Amygdala (tissue), 56 donors: ENCODE data around the gene CEP128.

Experiments
- DNase-seq, 56 donors: peaks; one replicate each; lab custom pipeline; 2025; lab: John Stamatoyannopoulos, UW

Gene CEP128

DNA sequence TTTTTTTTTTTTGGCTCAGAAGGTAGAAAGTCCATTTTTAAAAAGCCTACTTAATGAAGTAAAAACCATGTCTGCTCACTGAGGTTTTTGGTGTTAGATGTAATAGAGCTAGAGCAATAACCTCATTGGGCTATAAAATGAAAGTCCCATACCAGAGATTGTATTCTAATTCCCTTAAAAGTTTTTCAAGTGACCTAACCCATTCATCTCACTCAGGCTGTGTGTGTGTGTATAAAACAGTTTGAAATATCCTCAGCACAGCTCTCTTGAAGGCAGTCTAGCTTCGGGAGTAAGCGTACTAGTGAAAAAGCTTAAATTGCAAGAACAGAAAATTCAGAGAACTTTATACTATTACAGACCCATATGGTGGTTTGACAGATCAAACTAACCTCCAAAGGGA, 313.8 kb downstream of the CEP128 start:
- DNase-seq: no peak

DNA sequence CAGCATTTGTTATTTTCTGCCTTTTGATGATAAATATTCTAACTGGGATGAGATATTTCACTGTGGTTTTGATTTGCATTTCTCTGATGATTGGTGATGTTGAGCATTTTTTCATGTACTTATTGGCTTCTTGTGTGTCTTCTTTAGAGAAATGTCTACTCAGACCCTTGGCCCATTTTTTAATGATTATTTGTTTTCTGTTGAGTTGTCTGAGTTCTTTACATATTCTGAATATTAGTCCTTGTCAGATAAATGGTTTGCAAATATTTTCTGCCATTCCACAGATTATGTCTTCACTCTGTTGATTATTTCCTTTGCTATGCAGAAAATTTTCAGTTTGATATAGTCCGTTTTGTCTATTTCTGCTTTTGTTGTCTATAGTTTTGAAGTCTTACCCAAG, 317.0 kb downstream of the CEP128 start:
- no peak for DNase-seq

DNA sequence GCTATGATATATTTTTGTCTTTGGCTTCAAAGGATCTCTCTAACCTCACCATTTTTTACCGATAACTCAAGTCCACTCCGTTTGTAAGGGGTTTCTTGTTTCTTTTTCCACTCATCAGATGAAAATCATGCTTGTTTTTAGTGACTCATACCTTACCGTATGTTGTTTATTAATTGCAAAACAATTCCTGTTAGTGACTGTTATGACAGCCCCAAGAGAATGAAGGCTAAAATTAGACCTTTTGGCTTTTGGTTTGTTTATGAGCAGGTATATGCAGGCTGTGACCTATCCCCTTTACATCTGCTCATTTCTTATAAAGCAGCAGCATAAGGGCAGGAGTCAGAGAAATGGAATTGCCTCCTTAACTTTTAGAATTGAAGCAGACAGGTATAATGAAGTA, 319.8 kb downstream of the CEP128 start:
- DNase-seq: no peak

DNA sequence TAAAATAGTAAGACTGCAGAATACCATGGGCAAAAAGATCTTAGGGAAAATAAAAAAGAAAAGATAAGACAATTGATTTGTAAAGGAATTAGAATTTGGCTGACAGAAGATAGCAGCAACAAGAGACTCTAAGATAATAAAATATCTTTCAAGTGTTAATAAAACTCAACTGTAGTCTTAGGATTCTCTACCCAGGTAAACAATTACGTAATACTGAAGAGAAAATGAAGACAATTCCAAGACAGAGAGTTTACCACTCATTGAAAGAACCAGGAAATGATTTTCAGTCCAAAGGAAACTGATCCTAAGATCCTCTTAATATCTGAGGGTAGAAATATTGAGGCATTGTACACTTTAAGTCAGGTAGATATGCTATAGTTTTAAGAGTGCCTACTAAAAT, 321.1 kb downstream of the CEP128 start:
- no peak for DNase-seq

DNA sequence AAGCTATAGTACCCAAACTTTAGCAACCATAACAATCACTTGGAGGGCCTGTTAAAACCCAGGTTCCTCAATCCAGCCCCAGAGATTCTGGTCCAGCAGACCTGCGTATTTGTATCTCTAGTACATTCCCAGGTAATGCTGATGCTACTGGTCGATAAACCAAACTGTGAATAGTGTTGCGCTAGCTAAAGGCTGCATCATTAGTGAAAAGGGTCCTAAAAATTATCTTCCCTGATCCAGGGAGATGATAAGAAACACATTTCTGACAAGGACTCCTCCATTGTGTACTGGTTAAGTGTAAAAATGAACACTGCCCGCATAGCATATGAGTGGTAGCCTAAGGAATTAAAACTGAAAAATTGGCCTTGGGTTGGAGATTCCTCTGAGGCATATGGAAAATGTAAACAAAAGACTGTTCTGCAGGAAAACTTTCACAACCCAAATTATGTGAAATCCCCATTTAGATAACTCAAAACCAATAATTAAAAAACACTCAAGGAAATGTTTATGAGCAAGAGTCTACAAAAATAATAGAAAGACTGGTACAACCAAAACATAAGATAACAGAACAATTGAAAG, 322.7 kb downstream of the CEP128 start:
- DNase-seq: no peak

DNA sequence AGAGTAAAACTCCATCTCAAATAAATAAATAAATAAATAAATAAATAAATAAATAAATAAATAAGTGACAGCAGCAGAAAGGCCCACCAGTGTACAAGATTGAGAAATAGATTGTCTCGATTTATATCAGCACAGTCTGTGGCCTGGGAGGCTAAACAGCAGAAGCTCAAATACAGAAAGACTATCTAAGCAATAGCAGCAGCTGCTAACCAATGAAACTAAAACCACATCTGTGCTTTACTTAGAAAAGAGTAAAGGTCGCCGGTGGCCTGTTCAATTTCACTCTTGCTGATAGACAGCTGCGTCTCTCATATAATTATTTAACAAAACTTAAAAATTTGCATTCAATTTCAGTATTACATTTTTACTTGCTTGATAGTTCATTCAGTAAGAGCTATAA, 325.7 kb downstream of the CEP128 start:
- no peak for DNase-seq

DNA sequence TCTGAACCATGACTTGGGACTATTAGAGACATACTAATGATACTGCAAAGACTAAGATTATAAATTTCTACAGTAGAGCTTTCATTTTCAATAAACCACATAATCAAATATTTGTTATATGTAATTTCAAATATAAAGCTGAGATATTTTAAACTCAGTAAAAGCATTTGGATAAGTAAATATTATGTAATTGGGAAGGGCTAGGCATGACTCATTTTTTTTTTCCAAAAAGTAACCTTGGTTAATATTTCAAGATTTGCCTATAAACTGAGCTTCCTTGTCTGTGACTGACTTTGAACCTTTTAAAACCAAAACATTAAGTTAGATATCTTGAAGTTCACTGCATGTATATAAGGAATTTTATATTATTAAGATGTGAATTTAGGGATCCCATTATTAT, 332.5 kb downstream of the CEP128 start:
- DNase-seq: no peak

DNA sequence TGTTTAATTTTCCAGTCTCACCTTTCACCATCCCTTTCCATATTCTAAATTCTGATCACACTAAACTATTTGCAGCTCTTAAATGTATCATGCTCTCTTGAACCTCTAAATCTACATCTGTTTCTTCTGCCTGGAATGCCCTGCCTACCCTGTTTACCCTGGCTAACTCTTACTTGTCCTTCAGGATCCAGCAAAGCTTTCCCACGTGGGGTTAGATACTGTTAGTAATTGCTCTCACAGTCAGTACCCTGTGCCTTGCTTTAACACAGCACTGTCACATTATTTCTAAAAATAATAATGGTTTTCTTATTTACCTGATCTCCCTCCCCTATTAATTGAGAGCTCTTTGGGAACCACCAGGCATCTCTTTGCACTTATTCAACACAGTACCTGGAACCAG, 333.0 kb downstream of the CEP128 start:
- DNase-seq: no peak

DNA sequence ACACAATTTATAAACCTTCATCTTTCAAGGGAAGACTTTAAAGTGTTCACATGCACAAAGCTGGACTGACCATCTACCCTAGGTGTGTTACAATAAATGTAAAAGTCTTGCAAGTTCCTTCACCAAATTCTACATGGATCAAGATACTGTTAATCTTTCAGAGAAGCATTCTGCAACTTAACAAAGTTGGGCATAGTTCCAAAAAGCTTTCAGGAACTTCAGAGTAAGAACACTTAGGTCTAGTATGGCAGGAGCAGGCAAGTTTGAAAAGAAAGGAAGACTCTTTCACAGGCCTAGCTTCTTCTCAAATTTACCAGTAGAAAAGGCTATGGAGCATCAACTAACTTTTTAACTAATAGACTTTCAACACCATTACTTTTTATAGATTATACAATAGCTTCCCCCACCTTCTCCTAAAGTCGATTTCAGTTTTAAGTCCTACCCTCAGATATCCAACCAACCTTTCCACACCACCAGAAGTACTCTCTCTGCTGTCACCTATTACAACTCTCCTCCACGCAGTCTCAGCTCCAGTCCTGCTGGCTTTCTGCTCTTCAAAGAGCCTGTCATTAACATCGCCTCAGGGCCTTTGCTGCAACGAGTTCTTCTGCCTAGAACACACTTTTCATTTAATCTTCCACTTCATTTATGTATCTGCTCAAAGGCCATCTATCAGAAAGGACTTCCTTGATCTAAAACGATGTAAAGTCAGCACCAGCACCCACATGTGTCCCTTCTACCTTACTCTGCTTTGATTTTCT, 333.9 kb downstream of the CEP128 start:
- no peak for DNase-seq

DNA sequence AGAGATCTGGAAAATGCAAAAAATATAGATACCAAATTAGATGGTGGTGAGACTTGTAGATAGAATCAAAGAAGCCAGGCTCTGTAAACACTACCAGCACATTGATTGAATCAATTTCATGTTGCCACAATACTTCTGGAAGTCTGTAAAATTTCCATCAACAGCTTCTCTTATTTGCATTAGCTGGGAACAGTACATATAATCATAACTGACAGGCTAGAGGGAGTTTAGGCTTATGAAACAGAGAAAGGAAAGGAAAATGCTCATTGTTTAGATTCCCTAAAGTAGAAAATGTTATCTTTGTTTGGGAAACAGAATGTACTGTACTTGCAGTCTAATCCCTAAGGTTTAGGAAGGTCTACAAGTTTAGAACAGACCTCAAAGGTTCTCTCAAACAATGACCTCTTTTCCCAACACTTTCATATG, 335.2 kb downstream of the CEP128 start:
- DNase-seq: no peak

DNA sequence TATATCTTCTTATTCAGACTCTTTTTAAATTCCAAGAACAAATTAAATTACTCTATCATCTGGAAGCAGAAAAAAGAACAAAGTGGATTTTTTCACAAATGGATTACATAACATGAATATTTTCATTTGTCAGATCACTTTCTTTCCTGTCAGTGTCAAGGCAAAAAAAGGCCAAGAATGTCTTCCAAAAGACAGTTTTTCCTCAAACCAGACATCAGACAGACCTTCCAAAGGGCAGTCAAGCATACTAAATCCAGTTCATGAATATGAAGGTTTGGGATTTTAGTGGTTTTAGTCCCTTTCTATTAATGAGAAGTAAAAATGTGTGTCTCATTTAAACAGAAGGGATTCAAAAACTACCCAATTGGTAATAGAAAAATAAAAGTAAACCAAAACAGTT, 336.0 kb downstream of the CEP128 start:
- no peak for DNase-seq

DNA sequence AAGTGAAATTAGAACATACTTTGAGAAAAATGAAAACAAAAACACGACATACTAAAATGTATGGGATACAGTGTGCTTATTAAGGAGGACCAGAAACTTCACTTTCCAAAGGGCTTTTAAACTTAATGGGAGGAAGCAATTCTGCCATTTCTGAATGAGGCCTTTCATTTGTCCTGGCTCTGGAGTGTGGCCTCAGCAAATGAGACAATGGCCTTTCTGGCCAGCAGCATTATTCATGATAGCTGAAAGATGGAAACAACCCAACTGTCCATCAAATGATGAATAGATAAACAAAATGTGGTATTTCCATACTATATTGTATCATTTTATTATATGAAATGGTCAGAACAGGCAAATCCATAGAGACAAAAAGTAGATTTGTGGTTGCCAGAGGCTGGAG, 338.6 kb downstream of the CEP128 start:
- DNase-seq: peak in 40 of 56 donors; percentile 2 to 74 (median 22)

DNA sequence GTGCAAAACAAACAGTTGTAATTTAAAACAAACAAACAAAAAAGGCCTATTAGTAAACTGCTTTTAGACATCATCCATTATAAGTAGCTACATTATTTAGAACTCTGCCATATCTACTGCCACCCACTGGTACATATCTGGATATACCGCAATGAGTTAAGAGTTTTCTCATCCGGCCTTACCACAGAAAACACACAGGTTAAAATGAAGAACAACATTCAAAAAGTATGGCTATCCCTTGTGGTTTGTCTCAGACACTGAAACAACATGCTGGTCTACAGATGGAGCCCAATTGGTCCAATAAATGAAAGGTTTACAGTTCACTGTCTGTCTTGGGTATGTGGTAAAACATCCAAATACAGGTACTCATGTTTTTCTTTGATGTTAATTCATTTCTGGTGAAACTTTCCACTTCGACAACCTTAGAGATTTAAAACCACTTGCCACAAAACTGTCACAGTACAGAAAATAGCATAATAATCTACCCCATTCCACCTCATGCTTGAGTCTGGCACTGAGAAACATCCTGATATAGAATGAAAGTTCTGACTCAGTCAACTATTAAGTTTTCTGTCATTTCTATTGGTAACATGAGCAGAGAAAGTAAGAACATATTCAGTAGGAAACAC, 354.3 kb downstream of the CEP128 start:
- DNase-seq: no peak

DNA sequence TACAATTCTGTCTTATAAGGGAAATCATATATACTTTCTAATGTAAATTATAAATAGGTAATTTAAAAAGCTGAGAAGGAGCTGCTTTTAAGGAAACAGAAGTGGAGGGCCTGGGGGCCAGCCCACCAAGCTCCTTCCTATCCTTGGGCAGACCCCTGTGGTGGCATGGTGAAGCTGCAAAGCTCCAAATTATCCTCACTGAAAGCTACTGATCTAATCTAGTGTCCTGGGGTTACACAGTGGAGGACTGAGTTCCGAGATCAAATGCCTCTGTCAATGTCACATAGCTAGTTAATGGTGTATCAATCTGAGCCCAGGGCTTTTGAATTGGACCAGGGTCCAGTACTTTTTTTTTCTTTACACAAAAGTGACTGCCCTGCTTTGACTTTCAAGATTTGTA, 355.4 kb downstream of the CEP128 start:
- DNase-seq: no peak

DNA sequence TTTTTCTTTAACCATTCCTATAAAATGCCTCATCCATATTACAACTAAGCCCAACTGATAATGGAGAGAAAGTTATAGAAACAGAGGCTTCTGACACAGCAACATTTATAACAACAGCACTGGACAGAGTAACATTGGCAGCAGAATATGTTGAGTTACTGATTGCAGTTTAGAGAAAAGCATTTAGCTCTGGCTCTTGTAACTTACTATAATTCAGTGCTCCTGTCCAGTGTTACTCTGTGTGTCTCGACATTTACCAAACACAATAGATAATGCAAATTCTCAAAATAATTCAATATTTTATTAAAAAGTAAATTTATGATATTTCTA, 356.1 kb downstream of the CEP128 start:
- no peak for DNase-seq

DNA sequence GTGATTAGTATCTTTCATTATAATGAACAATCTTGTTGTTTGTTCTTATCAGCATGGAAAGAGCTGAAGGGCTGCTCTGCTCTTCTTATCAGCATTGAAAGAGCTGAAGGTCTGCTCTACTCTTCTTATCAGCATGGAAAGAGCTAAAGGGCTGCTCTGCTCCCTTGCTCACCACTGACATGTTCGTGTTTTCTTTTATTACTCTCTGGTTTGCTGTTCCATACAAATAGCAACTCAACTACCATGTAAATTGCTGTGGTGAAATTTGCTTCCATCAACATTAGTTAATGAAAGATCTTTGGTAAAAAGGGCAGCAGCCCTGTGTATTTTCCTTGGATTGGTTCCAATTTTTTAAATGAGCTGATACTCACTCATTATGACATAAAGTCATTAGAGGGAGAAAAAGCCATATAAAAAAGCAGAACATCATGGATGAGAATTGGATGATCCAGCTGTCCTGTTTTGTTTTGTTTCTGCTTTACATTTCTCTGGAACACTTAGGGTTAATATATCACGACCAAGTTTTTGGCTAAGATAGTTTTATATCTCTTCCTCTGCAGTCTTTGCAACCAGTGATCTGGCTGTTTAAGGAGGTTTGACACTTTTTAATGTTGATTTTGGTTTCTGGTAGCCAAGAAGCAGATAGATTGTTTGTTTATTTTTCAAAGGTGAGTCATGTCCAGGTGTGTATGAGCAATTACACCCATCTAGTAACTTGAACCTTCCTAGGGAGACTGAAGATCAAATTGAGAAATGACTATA, 356.6 kb downstream of the CEP128 start:
- no peak for DNase-seq

DNA sequence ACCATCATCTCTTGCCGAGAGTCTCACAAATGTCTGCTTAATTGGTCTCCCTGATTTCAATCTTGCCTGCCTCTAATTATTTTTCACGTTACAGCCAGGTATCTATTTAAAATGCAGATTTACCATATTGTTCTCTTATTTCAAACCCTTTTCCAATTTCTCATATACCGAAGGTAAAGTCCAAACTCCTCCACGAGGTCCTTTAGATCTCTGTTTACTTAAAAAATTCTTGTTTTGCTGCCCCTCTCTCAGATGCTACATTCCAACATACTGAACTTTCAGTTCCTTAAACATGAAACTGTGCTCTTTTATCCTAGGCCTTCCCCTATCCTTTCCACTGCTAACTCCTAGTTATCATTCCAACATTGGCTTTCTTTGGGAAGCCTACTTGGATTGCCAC, 363.9 kb downstream of the CEP128 start:
- DNase-seq: no peak

DNA sequence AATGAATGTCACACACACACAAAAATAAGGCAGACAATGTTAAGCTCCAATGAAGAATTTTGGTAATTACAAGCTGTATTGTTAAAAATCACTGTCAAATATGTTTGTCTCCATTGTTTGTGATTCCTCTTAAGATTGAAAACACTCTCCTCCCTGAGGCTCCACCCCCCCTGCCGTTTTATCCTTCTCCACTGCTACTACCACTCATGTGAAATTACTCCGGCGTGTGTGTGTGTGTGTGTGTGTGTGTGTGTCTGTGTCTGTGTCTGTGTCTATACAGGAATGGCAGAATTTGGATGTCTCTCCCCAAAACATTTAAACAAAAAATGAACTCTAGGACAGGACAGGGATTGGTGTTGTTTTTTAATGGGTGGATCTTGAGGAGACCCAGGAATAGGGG, 365.1 kb downstream of the CEP128 start:
- no peak for DNase-seq

DNA sequence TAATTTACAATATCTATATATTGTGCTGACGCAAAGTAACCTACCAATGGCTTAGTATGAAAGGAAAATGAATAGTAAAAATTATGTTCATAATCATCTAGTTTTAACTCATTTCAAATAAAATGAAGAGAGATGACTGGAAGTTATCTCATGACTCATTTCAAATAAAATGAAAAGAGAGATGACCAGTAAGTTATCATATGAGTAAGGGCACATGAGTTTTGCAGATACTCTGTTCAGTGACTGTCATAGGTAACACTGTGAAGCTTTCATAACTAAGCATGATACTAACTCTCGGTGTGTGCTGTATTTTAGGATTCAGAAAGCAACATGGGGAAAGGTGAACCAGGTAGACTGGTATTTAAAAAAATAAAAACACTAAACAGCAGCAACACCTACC, 365.8 kb downstream of the CEP128 start:
- no peak for DNase-seq

DNA sequence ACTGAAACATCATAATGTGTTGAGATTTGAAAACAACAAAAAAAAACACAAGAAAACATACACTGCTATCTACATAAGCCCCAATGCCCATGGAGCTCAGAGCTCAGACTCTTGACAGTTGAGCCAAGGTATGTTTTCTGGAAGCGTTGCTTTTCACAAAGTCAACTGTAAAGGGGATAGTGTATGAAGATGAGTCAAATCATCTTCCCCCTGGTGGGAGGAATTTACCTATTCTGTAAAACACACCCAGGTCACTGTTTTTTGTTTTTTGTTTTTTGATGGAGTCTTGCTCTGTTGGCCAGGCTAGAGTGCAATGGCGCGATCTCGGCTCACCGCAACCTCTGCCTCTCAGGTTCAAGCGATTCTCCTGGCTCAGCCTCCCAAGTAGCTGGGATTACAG, 368.9 kb downstream of the CEP128 start:
- no peak for DNase-seq

DNA sequence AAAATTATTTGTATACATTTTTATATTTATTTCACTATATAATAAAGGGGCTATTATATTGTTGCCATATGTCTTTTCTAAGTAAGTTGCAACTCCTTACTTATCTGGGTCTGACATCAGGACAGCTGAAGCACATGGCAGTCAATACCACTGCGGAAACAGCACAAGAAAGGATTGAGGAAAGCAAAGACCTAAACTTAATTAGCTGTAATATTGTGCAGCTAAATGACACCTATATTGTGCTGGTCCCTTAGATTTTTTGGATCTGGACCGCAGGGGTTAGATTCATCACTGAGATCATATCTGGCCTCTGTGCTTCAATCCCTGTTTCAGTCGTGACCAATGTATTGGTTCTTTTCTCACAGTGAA, 370.6 kb downstream of the CEP128 start:
- no peak for DNase-seq
